ENCODE results near the gene DDX27. TPM values are rescaled to one million over a fixed set of nuclear protein-coding genes. Genes with fewer than 3 reads are reported as not detected.
A peak's percentile ranks its signal among the peaks of the same experiment; 100 is the strongest.

The DDX27 gene
- total and polyA plus RNA-seq, 2 of the 13 experiments (the other 11 are each of a cell fraction or from before 2014, with no cell fraction given), result 42.6 to 72.8 TPM

- TF ChIP-seq, protein P1, sequence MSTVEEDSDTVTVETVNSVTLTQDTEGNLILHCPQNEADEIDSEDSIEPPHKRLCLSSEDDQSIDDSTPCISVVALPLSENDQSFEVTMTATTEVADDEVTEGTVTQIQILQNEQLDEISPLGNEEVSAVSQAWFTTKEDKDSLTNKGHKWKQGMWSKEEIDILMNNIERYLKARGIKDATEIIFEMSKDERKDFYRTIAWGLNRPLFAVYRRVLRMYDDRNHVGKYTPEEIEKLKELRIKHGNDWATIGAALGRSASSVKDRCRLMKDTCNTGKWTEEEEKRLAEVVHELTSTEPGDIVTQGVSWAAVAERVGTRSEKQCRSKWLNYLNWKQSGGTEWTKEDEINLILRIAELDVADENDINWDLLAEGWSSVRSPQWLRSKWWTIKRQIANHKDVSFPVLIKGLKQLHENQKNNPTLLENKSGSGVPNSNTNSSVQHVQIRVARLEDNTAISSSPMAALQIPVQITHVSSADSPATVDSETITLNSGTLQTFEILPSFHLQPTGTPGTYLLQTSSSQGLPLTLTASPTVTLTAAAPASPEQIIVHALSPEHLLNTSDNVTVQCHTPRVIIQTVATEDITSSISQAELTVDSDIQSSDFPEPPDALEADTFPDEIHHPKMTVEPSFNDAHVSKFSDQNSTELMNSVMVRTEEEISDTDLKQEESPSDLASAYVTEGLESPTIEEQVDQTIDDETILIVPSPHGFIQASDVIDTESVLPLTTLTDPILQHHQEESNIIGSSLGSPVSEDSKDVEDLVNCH (CRISPR knock-in tag; IDR thresholded peaks at IDR 0.05), result no peak
- TF ChIP-seq DDIT3 (CRISPR knock-in tag; IDR thresholded peaks at IDR 0.05) (no peak), ZFP36 (IDR thresholded peaks at IDR 0.05; ENCODE audit: borderline replicate concordance, low read depth, low read length, partially characterized antibody) (no peak), SAFB2 (CRISPR knock-in tag; IDR thresholded peaks at IDR 0.05; ENCODE audit: borderline replicate concordance, low read depth) (no peak), MTF2 (CRISPR knock-in tag; IDR thresholded peaks at IDR 0.05; ENCODE audit: borderline replicate concordance) (peak; percentile 47; the same call in 1 of the 2 replicates), EED (CRISPR knock-in tag; IDR thresholded peaks at IDR 0.05) (no peak), EZH2 (conservative IDR thresholded peaks at IDR 0.05; ENCODE audit: low read depth, low read length) (no peak), ZNF562 (CRISPR knock-in tag; IDR thresholded peaks at IDR 0.05; ENCODE audit: borderline replicate concordance) (peak; percentile 45; the same call in 1 of the 2 replicates), HDAC1 (CRISPR knock-in tag; IDR thresholded peaks at IDR 0.05) (no peak), ZNF256 (CRISPR knock-in tag; conservative IDR thresholded peaks at IDR 0.05) (no peak), ZKSCAN1 (IDR thresholded peaks at IDR 0.05; ENCODE audit: low read length) (no peak), ZNF616 (CRISPR knock-in tag; IDR thresholded peaks at IDR 0.05; ENCODE audit: low read depth) (no peak), POLR2A (IDR thresholded peaks at IDR 0.05; ENCODE audit: insufficient read depth in 1 of 2, low read depth in 2 of 2, low read length in 2 of 2) (peak; percentile 64 to 73), ZBTB26 (CRISPR knock-in tag; IDR thresholded peaks at IDR 0.05; ENCODE audit: borderline replicate concordance) (no peak), KLF15 (CRISPR knock-in tag; IDR thresholded peaks at IDR 0.05; ENCODE audit: borderline replicate concordance) (no peak), CENPX (CRISPR knock-in tag; IDR thresholded peaks at IDR 0.05) (no peak), PCBP2 (optimal IDR thresholded peaks at IDR 0.05; ENCODE audit: low read depth, low read length, poor library complexity, severe bottlenecking) (no peak), KDM5A (IDR thresholded peaks at IDR 0.05; ENCODE audit: borderline replicate concordance, low read length) (no peak), ZNF510 (CRISPR knock-in tag; IDR thresholded peaks at IDR 0.05; ENCODE audit: low read depth) (no peak), BHLHE40 (IDR thresholded peaks at IDR 0.05; ENCODE audit: low read length) (no peak), ZNF891 (CRISPR knock-in tag; IDR thresholded peaks at IDR 0.05) (no peak), SP4 (CRISPR knock-in tag; IDR thresholded peaks at IDR 0.05) (0 out of 2 replicates have a peak, but pooled peaks have one; percentile 30), ZBTB7A (CRISPR knock-in tag; IDR thresholded peaks at IDR 0.05) (no peak), ZNF577 (CRISPR knock-in tag; IDR thresholded peaks at IDR 0.05; ENCODE audit: borderline replicate concordance, low read depth) (no peak), ZMYM3 (CRISPR knock-in tag; IDR thresholded peaks at IDR 0.05) (no peak)
- TF ChIP-seq, protein P2, sequence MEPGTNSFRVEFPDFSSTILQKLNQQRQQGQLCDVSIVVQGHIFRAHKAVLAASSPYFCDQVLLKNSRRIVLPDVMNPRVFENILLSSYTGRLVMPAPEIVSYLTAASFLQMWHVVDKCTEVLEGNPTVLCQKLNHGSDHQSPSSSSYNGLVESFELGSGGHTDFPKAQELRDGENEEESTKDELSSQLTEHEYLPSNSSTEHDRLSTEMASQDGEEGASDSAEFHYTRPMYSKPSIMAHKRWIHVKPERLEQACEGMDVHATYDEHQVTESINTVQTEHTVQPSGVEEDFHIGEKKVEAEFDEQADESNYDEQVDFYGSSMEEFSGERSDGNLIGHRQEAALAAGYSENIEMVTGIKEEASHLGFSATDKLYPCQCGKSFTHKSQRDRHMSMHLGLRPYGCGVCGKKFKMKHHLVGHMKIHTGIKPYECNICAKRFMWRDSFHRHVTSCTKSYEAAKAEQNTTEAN (CRISPR knock-in tag; conservative IDR thresholded peaks at IDR 0.05), result no peak
Measured at GRCh38 chr20:49283703-49284625, 64.7 kb downstream of the DDX27 start (continued).
